ENCODE data around the gene FGF9. TPM values are rescaled to one million over a fixed set of nuclear protein-coding genes. Genes with fewer than 3 reads are reported as not detected.

FGF9 gene
- polyA plus RNA-seq, 2 of the 4 experiments (the other 2 are of a cell fraction) = not detected

DNA sequence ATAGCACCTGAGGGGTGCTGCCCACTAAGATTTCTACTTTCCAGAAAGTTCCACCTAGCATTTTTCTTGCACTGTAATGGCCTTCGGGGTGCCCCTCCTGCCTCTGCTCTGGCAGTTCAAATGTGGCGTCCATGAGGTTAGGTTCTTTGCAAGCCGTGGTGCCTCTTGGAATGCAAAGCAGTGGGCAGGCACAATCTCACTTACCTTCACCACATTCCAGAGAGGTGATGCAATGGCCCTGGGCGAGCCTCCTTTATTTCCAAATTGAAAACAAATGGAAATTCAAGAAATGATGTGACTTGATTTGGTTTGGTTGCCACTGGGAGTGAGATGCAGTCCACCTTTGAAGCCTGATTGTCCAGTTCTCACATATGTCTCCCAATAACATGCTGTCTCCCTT lies 46.9 kb downstream of the FGF9 start:
- Histone ChIP-seq H3K27ac (no peak overlapping the region), H3K9me3 (no peaks in the 10 kb centered on the region), H3K4me2 (no peak overlapping the region), H3K4me3 (no peak overlapping the region), H3K4me1 (no peaks in the 10 kb centered on the region)
- ChIA-PET POLR2A (no interaction called here), CTCF (no interaction called here)
- DNase-seq (ENCODE audit: low read depth in 1 of 2, low spot score in 1 of 2) = no peak
- no peak for TF ChIP-seq EP300 (IDR thresholded peaks at IDR 0.05)
- no peak for TF ChIP-seq TFCP2L1 (CRISPR knock-in tag; IDR thresholded peaks at IDR 0.05)
- TF ChIP-seq, protein P1, sequence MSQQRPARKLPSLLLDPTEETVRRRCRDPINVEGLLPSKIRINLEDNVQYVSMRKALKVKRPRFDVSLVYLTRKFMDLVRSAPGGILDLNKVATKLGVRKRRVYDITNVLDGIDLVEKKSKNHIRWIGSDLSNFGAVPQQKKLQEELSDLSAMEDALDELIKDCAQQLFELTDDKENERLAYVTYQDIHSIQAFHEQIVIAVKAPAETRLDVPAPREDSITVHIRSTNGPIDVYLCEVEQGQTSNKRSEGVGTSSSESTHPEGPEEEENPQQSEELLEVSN (IDR thresholded peaks at IDR 0.05; ENCODE audit: borderline replicate concordance, low read depth) = no peak
- TF ChIP-seq FOSB (CRISPR knock-in tag; IDR thresholded peaks at IDR 0.05) = no peak
- no peak for TF ChIP-seq FOSL2 (IDR thresholded peaks at IDR 0.05)
- TF ChIP-seq FOSL2 (CRISPR knock-in tag; IDR thresholded peaks at IDR 0.05) = no peak
- TF ChIP-seq, protein P2, sequence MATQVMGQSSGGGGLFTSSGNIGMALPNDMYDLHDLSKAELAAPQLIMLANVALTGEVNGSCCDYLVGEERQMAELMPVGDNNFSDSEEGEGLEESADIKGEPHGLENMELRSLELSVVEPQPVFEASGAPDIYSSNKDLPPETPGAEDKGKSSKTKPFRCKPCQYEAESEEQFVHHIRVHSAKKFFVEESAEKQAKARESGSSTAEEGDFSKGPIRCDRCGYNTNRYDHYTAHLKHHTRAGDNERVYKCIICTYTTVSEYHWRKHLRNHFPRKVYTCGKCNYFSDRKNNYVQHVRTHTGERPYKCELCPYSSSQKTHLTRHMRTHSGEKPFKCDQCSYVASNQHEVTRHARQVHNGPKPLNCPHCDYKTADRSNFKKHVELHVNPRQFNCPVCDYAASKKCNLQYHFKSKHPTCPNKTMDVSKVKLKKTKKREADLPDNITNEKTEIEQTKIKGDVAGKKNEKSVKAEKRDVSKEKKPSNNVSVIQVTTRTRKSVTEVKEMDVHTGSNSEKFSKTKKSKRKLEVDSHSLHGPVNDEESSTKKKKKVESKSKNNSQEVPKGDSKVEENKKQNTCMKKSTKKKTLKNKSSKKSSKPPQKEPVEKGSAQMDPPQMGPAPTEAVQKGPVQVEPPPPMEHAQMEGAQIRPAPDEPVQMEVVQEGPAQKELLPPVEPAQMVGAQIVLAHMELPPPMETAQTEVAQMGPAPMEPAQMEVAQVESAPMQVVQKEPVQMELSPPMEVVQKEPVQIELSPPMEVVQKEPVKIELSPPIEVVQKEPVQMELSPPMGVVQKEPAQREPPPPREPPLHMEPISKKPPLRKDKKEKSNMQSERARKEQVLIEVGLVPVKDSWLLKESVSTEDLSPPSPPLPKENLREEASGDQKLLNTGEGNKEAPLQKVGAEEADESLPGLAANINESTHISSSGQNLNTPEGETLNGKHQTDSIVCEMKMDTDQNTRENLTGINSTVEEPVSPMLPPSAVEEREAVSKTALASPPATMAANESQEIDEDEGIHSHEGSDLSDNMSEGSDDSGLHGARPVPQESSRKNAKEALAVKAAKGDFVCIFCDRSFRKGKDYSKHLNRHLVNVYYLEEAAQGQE (IDR thresholded peaks at IDR 0.05) = no peak
- no peak for ATAC-seq
- 19% methylated on average over 4 of the region's 4 CpGs for WGBS (ENCODE audit: missing lambda C conversion rate)
- no peak for FAIRE-seq

DNA sequence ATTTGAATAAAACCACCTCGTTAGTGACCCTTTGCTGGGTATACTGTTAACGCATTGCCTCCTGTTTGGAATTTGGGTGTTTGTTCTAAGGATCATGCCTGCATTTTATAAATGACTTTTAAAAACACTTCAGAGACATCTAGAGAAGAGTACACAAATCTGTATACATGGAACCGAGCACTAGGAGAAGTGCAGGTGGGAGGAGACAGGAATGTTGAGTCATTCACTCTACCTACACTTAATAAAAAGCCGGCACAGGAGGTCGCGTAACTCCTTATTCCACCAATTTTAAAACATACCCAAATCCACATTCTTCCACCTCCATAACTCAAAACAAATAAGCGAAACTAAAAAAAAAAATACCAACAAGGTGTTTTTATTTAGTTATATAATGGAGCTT lies 48.6 kb downstream of the FGF9 start:
- no peak for DNase-seq (ENCODE audit: low read depth in 1 of 2, low spot score in 1 of 2)
- 26% methylated on average over 7 of the region's 7 CpGs for WGBS (ENCODE audit: missing lambda C conversion rate)
- Histone ChIP-seq H3K27ac (no peak overlapping the region), H3K9me3 (no peaks in the 10 kb centered on the region), H3K4me3 (no peak overlapping the region), H3K4me2 (no peak overlapping the region), H3K4me1 (no peaks in the 10 kb centered on the region)
- no peak for ATAC-seq
- FAIRE-seq = no peak
- ChIA-PET POLR2A (no interaction called here), CTCF (no interaction called here)
- TF ChIP-seq ESRRA (IDR thresholded peaks at IDR 0.05; ENCODE audit: borderline replicate concordance, low read length) = no peak
- TF ChIP-seq SMC3 (IDR thresholded peaks at IDR 0.05) = no peak
- no peak for TF ChIP-seq HDAC2 (IDR thresholded peaks at IDR 0.05)
- TF ChIP-seq, protein P2 (IDR thresholded peaks at IDR 0.05) = no peak
- TF ChIP-seq EHMT2 (IDR thresholded peaks at IDR 0.05; ENCODE audit: low read depth) = no peak
- TF ChIP-seq CBX2 (IDR thresholded peaks at IDR 0.05; ENCODE audit: borderline replicate concordance, low read depth) = no peak
- no peak for TF ChIP-seq KDM1A (IDR thresholded peaks at IDR 0.05; ENCODE audit: low read depth)
- TF ChIP-seq CHD4 (IDR thresholded peaks at IDR 0.05; ENCODE audit: borderline replicate concordance) = no peak
- TF ChIP-seq FOSB (CRISPR knock-in tag; IDR thresholded peaks at IDR 0.05) = no peak
- TF ChIP-seq POLR2A (IDR thresholded peaks at IDR 0.05; ENCODE audit: low read length) = no peak
- TF ChIP-seq, protein P3, sequence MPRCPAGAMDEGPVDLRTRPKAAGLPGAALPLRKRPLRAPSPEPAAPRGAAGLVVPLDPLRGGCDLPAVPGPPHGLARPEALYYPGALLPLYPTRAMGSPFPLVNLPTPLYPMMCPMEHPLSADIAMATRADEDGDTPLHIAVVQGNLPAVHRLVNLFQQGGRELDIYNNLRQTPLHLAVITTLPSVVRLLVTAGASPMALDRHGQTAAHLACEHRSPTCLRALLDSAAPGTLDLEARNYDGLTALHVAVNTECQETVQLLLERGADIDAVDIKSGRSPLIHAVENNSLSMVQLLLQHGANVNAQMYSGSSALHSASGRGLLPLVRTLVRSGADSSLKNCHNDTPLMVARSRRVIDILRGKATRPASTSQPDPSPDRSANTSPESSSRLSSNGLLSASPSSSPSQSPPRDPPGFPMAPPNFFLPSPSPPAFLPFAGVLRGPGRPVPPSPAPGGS (IDR thresholded peaks at IDR 0.05) = no peak
- TF ChIP-seq, protein P4, sequence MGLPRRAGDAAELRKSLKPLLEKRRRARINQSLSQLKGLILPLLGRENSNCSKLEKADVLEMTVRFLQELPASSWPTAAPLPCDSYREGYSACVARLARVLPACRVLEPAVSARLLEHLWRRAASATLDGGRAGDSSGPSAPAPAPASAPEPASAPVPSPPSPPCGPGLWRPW (IDR thresholded peaks at IDR 0.05) = no peak
- TF ChIP-seq MYC (IDR thresholded peaks at IDR 0.05; ENCODE audit: borderline replicate concordance, low read length) = no peak
- no peak for TF ChIP-seq FOSL2 (IDR thresholded peaks at IDR 0.05)
- no peak for TF ChIP-seq FOSL2 (CRISPR knock-in tag; IDR thresholded peaks at IDR 0.05)
- TF ChIP-seq TFCP2L1 (CRISPR knock-in tag; IDR thresholded peaks at IDR 0.05) = no peak
- TF ChIP-seq EP300 (IDR thresholded peaks at IDR 0.05) = no peak
- no peak for TF ChIP-seq HOXB13 (CRISPR knock-in tag; IDR thresholded peaks at IDR 0.05; ENCODE audit: low read depth)

All from A549 (cell line).